ENCODE data around the gene FILIP1. TPM values are rescaled to one million over a fixed set of nuclear protein-coding genes. Genes with fewer than 3 reads are reported as not detected.
A peak's percentile ranks its signal among the peaks of the same experiment; 100 is the strongest.

The FILIP1 gene
- polyA plus RNA-seq, 2 of the 4 experiments (the other 2 are of a cell fraction) = 2.3 to 15.6 TPM

DNA sequence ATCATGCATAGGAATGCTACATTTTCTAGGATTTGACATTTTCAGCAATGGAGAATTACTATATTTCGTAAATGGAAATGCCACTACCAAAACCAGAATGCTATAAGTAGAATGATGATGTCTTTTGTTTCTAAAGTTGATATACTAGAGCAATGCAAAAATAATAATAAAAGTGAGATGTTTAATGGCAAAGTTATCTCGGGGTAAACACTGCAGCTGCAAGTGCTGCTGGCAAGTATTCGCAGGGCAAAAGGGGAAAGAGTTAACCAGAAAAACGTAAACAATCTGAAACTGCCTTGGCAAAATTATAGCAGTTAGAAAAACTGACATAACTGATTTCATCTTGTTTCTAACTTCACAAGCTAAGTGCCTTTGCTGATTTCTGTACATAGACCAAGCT is 45.5 kb upstream of the FILIP1 start (continued):
- TF ChIP-seq FOXS1 (CRISPR knock-in tag; IDR thresholded peaks at IDR 0.05) (no peak), ZC3H11A (IDR thresholded peaks at IDR 0.05) (no peak)

- TF ChIP-seq CBX2 (IDR thresholded peaks at IDR 0.05; ENCODE audit: borderline replicate concordance, low read depth) = no peak
- no peak for TF ChIP-seq TFCP2L1 (CRISPR knock-in tag; IDR thresholded peaks at IDR 0.05)
- TF ChIP-seq MAX (IDR thresholded peaks at IDR 0.05) = no peak
- TF ChIP-seq ZSCAN20 (CRISPR knock-in tag; IDR thresholded peaks at IDR 0.05) = no peak
- TF ChIP-seq FOXS1 (CRISPR knock-in tag; IDR thresholded peaks at IDR 0.05) = no peak
- TF ChIP-seq RARB (CRISPR knock-in tag; IDR thresholded peaks at IDR 0.05) = no peak
- TF ChIP-seq NPAS2 (CRISPR knock-in tag; IDR thresholded peaks at IDR 0.05; ENCODE audit: borderline replicate concordance) = no peak
- TF ChIP-seq ZC3H11A (IDR thresholded peaks at IDR 0.05) = no peak
- TF ChIP-seq POLR2AphosphoS2 (conservative IDR thresholded peaks at IDR 0.05; ENCODE audit: low read length) = no peak
- no peak for TF ChIP-seq TP53 (CRISPR knock-in tag; IDR thresholded peaks at IDR 0.05)
- no peak for TF ChIP-seq HOXA7 (CRISPR knock-in tag; IDR thresholded peaks at IDR 0.05)
- DNase-seq (ENCODE audit: low read depth in 1 of 2, low spot score in 1 of 2) = no peak
- ChIA-PET POLR2A (no interaction called here), CTCF (no interaction called here)
- ATAC-seq = no peak
- 83% methylated on average over 1 of the region's 1 CpG for WGBS (ENCODE audit: missing lambda C conversion rate)
- Histone ChIP-seq H3K4me2 (no peak overlapping the region), H3K4me1 (no peaks in the 10 kb centered on the region), H3K9me3 (no peaks in the 10 kb centered on the region), H3K4me3 (no peak overlapping the region), H3K27ac (no peak overlapping the region)
- no peak for FAIRE-seq
Measured at GRCh38 chr6:75532521-75532920, 38.9 kb upstream of the FILIP1 start.

DNA sequence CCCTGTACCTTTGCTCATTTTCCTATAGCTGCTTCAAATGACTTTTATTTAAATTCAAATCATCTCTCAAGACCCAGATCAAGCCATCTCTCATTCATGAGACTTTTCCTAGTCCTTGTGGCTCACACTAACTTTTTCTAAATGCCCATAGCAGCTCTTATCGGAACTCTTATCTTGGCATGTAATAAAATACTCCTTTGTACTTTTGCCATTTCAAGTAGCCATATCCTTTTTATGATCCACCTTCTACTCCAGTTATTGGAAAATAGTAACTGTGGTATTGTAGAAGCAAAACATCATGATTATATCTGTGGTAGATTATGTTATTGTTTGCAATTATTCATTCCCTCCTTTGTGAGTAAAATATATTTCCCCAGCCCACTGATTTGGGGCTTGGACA is 37.6 kb upstream of the FILIP1 start:
- 0 out of 6 replicates have a peak overlapping the region, but pooled peaks of 1 of the 2 experiments have one; percentile 1 for H3K27ac ChIP-seq
- DNase-seq (ENCODE audit: low read depth in 1 of 2, low spot score in 1 of 2) (no peak), FAIRE-seq (no peak), ATAC-seq (no peak)
- ChIA-PET POLR2A (no interaction called here), CTCF (no interaction called here)
- TF ChIP-seq, protein P1, sequence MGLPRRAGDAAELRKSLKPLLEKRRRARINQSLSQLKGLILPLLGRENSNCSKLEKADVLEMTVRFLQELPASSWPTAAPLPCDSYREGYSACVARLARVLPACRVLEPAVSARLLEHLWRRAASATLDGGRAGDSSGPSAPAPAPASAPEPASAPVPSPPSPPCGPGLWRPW (IDR thresholded peaks at IDR 0.05) = no peak
- TF ChIP-seq NFE2L2 (conservative IDR thresholded peaks at IDR 0.05; ENCODE audit: low read length) (no peak), MAZ (IDR thresholded peaks at IDR 0.05; ENCODE audit: borderline replicate concordance, low read depth, low read length) (no peak), JUN (IDR thresholded peaks at IDR 0.05) (no peak), RARB (CRISPR knock-in tag; IDR thresholded peaks at IDR 0.05) (no peak)
- no peak overlapping the region for H3K4me3 ChIP-seq
- H3K9me3 ChIP-seq = no peaks in the 10 kb centered on the region; the same call in 2 of the 3 replicates
- H3K4me2 ChIP-seq = no peak overlapping the region
- WGBS (ENCODE audit: missing lambda C conversion rate) = 89% methylated on average over 1 of the region's 1 CpG
- H3K4me1 ChIP-seq = no peaks in the 10 kb centered on the region

DNA sequence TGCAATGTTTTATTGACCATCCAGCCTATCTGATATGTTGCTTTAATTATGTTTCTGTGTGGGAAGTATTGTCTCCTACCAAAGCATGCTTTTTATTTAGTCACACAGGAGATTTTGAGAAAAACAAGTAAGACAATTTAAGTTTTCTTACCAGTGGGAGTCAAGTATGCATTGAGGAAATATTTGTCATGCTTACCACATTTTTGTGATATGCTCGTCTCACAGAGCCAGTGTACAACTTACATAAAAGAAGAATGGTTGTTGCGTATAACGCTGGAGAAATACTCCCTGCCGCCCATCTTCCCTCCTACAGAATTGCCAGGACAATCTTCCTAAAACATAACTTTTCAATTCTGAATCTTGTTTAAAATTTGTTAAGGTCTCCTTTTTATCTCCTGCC is 37.1 kb upstream of the FILIP1 start:
- ChIA-PET POLR2A (no interaction called here), CTCF (no interaction called here)
- 87% methylated on average over 4 of the region's 4 CpGs for WGBS (ENCODE audit: missing lambda C conversion rate)

More for the DNA sequence above, 37.1 kb upstream of the FILIP1 start:
- FAIRE-seq (no peak), DNase-seq (ENCODE audit: low read depth in 1 of 2, low spot score in 1 of 2) (no peak), ATAC-seq (no peak)
- peaks cover under 1% of the 10 kb centered on the region; the same call in 1 of the 3 replicates for H3K4me1 ChIP-seq
- no peak overlapping the region for H3K4me2 ChIP-seq
- H3K9me3 ChIP-seq = peaks cover 2% of the 10 kb centered on the region
- no peak for TF ChIP-seq ATOH8 (CRISPR knock-in tag; IDR thresholded peaks at IDR 0.05; ENCODE audit: low read depth)
- TF ChIP-seq EHF (CRISPR knock-in tag; IDR thresholded peaks at IDR 0.05) = no peak
- no peak for TF ChIP-seq JUN (IDR thresholded peaks at IDR 0.05)
- TF ChIP-seq, protein P1 (IDR thresholded peaks at IDR 0.05) = no peak
- TF ChIP-seq CHD2 (IDR thresholded peaks at IDR 0.05; ENCODE audit: low read length, partially characterized antibody) = no peak
- TF ChIP-seq ZFP36 (IDR thresholded peaks at IDR 0.05; ENCODE audit: borderline replicate concordance, partially characterized antibody) = no peak
- TF ChIP-seq ESRRA (IDR thresholded peaks at IDR 0.05; ENCODE audit: borderline replicate concordance, low read length) = no peak
- no peak for TF ChIP-seq RCOR1 (IDR thresholded peaks at IDR 0.05; ENCODE audit: low read depth, low read length)
- no peak for TF ChIP-seq HDAC2 (IDR thresholded peaks at IDR 0.05)
- TF ChIP-seq BHLHE40 (IDR thresholded peaks at IDR 0.05; ENCODE audit: low read depth, low read length) = no peak
- TF ChIP-seq, protein P2, sequence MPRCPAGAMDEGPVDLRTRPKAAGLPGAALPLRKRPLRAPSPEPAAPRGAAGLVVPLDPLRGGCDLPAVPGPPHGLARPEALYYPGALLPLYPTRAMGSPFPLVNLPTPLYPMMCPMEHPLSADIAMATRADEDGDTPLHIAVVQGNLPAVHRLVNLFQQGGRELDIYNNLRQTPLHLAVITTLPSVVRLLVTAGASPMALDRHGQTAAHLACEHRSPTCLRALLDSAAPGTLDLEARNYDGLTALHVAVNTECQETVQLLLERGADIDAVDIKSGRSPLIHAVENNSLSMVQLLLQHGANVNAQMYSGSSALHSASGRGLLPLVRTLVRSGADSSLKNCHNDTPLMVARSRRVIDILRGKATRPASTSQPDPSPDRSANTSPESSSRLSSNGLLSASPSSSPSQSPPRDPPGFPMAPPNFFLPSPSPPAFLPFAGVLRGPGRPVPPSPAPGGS (IDR thresholded peaks at IDR 0.05) = no peak
- TF ChIP-seq EP300 (IDR thresholded peaks at IDR 0.05) = no peak
- 0 out of 6 replicates have a peak overlapping the region, but pooled peaks of 1 of the 2 experiments have one; percentile 1 for H3K27ac ChIP-seq
- H3K4me3 ChIP-seq = no peak overlapping the region

Measured in A549 (cell line).